HG03108 (cell line): Measurements from ENCODE around the gene SAA1.

Experiments used
- ATAC-seq: cut with Tn5 transposase; IDR thresholded peaks from one replicate; pipeline ENCODE4 v1.9.1; 2021; ENCODE audit warnings: moderate library complexity; ENCODE audit not compliant: unreplicated experiment

Gene SAA1

GRCh38 chr11:18308242-18308641 is 42.2 kb downstream of the SAA1 start:
- no peak for ATAC-seq

GRCh38 chr11:18309691-18310090 is 43.6 kb downstream of the SAA1 start:
- no peak for ATAC-seq

GRCh38 chr11:18310800-18311340 is 44.8 kb downstream of the SAA1 start:
- peak; percentile 46 for ATAC-seq

DNA sequence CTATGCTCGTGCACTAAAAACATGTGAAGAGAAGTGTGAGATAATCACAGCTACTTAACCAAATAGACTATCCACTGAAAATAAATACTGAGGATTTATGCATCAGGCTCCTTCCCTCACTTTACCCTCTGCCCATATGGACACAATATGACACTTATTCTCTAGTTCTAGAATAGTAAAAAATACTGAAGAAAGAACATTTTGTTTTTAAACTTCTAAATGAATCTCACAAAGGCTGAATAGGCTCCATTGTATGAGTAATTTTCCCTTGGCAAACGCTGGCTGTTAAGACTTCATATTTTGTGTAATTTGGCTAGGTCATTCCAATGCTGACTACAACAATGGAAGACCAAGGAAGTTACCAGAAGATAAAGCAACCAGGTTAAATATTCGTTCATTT is 45.9 kb downstream of the SAA1 start:
- ATAC-seq: no peak

GRCh38 chr11:18312663-18313420 is 46.8 kb downstream of the SAA1 start:
- ATAC-seq: no peak

DNA sequence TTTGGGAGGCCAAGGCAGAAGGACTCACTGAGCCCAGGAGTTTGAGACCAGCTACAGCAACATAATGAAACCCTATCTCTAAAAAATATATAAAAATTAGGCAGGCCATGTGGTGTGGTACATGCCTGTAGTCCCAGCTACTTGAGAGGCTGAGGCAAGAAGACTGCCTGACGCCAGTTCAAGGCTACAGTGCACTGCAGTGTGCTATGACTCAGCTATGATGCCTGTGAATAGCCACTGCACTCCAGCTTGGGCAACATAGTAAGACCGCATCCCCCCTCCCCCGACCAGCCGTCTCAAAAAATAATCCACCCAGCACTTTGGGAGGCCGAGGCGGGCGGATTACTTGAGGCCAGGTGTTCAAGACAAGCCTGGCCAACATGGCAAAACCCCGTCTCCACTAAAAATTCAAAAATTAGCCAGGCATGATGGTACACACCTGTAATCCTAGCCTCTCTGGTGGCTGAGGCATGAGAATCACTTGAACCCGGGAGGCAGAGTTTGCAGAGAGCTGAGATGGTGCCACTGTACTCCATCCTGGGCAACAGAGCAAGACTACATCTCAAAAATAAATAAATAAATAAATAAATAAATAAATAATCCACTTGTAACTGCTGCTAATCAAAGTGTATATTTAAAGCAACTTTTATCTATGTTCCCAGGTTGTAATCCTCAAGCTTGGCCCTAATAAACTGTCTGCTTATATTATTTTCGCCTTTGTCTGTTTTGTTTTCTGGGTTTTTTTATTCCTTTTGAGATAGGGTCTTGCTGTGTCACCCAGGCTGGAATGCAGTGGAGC is 48.1 kb downstream of the SAA1 start:
- no peak for ATAC-seq

DNA sequence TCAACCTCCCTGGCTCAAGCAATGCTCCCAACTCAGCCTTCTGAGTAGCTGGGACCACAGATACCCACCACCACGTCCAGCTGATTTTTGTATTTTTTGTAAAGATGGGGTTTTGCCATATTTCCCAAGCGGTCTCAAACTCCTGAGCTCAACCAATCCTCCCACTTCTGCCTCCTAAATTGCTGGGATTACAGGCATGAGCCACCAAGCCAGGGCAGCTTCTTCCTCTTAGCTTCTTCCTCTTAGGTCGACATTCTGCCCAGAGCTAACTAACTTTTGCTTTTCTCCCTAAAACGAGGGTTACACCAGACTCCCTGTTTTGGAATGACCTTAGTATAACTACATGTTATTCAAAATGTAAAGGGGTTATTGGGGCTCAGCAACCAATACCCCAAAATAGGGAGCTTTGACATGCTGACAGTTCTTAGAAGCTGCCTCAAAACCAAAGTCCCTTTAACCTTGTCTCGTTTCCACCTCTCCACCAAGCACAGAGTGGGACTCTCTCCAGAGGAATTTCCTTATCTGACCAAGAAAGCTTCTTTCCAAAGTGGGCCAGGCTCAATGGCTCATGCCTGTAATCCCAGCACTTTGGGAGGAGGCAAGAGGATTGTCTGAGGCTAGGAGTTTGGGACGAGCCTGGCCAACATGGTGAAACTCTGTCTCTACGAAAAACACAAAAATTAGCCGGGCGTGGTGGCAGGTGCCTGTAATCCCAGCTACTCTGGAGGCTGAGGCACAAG is 48.9 kb downstream of the SAA1 start:
- no peak for ATAC-seq

GRCh38 chr11:18315893-18316292 is 49.8 kb downstream of the SAA1 start:
- ATAC-seq: no peak

DNA sequence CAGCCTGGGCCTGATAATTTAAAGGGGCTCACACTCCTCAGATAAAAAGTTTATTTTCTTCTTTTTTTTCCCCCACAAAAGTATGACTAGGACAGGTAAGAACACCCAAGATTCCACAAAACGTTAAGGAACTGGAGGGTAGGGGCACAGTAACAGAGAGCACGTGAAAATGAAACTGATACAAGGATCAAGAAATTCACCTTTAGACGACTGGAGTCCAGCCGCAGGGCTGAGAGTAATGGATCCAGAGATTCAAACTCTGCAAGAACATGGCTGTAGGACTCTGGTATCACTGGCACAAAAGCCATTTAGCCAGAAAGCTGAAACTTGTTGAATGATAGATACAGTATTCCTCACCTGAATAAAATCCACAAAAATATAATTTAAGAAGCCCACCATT is 51.5 kb downstream of the SAA1 start:
- ATAC-seq: no peak
